ENCODE results near the gene PCDHGA8.

DNA sequence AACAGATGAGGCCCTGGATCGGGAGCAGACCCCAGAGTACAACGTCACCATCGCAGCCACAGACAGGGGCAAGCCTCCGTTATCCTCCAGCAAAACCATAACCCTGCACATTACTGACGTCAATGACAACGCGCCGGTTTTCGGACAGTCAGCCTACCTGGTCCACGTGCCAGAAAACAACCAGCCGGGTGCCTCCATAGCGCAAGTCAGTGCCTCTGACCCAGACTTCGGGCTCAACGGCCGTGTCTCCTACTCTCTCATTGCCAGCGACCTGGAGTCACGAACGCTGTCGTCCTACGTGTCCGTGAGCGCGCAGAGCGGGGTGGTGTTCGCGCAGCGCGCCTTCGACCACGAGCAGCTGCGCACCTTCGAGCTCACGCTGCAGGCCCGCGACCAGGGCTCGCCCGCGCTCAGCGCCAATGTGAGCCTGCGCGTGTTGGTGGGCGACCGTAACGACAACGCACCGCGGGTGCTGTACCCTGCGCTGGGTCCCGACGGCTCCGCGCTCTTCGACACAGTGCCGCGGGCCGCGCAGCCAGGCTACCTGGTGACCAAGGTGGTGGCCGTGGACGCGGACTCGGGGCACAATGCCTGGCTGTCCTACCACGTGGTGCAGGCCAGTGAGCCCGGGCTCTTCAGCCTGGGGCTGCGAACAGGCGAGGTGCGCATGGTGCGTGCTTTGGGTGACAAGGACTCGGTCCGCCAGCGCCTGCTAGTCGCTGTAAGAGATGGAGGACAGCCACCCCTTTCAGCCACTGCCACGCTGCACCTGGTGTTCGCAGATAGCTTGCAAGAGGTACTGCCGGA is 26.8 kb downstream of the PCDHGA8 start:
- TF ChIP-seq EZH2 (IDR thresholded peaks at IDR 0.05; ENCODE audit: low read length, missing control alignments): no peak
- TF ChIP-seq, protein P1, sequence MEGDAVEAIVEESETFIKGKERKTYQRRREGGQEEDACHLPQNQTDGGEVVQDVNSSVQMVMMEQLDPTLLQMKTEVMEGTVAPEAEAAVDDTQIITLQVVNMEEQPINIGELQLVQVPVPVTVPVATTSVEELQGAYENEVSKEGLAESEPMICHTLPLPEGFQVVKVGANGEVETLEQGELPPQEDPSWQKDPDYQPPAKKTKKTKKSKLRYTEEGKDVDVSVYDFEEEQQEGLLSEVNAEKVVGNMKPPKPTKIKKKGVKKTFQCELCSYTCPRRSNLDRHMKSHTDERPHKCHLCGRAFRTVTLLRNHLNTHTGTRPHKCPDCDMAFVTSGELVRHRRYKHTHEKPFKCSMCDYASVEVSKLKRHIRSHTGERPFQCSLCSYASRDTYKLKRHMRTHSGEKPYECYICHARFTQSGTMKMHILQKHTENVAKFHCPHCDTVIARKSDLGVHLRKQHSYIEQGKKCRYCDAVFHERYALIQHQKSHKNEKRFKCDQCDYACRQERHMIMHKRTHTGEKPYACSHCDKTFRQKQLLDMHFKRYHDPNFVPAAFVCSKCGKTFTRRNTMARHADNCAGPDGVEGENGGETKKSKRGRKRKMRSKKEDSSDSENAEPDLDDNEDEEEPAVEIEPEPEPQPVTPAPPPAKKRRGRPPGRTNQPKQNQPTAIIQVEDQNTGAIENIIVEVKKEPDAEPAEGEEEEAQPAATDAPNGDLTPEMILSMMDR (conservative IDR thresholded peaks at IDR 0.05 in 1 of 2, IDR thresholded peaks at IDR 0.05 in 1 of 2; ENCODE audit: low read depth in 1 of 2, low read length in 2 of 2): no peak
